GM19099 (cell line): ENCODE data around the gene ENO4.

Experiments
- POLR2A ChIP-seq: IDR thresholded peaks from 3 replicates; pipeline ENCODE4 v1.6.1; 2011; ENCODE audit warnings: low read depth; ENCODE audit not compliant: insufficient read length; ENCODE audit errors: extremely low read depth

The ENO4 gene

GRCh38 chr10:116915340-116915739 is 66.0 kb downstream of the ENO4 start:
- no peak for TF ChIP-seq POLR2A

DNA sequence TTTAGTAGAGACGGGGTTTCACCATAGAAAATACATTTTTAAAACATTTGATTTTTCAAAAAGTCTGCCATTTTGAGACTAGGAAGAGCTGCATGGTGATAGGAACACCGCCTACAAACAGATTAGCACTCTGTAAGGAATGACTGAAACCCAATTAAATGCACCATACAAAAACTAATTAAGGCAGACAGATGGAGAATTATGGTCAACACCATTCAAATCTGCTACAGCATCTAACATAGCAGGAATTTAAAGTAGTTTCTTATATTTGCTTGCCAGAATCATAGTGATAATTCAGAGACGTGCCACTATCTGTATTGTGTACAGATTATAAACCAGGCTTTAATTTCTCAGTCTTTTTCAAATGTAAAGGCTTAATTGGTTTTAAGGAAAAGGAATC is 68.2 kb downstream of the ENO4 start:
- no peak for TF ChIP-seq POLR2A

- no peak for TF ChIP-seq POLR2A
These were observed 69.3 kb downstream of the ENO4 start for GRCh38 chr10:116918583-116918982.

GRCh38 chr10:116919164-116919563 is 69.9 kb downstream of the ENO4 start:
- no peak for TF ChIP-seq POLR2A

- TF ChIP-seq POLR2A, result no peak
These were observed 70.4 kb downstream of the ENO4 start for GRCh38 chr10:116919706-116920105.

GRCh38 chr10:116925056-116925455 is 75.8 kb downstream of the ENO4 start:
- no peak for TF ChIP-seq POLR2A

- no peak for TF ChIP-seq POLR2A
These were observed 77.1 kb downstream of the ENO4 start for GRCh38 chr10:116926426-116926825.

DNA sequence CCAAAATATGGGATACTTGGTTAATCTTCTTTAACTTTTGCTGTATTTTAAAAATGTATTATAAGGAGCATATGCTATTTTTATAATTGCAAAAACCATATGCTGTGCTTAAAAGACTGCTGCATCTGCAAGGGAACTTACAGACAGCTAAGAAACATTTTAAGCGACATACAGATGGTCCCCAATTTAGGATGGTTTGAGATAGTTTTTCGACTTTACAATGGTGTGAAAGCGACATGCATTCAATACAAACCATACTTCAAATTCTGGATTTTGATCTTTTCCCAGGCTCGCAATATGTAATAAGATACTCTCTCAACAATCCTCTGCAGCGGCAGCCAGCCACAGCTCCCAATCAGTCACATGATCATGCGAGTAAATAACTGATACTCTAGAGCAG is 82.5 kb downstream of the ENO4 start:
- no peak for TF ChIP-seq POLR2A
